ENCODE data around the gene FJX1. TPM values are rescaled to one million over a fixed set of nuclear protein-coding genes. Genes with fewer than 3 reads are reported as not detected.

The FJX1 gene
- 0.34 and 0.73 TPM in 2 replicates for total RNA-seq

GRCh38 chr11:35617687-35618496 lies at the start of gene FJX1:
FJX1 (plus strand) TSS chr11:35618460; CDS start chr11:35618637, 177 bp downstream.
- no peaks in the 10 kb centered on the region for H3K9me3 Mint-ChIP-seq
- DNase-seq (ENCODE audit: low spot score), result no peak
- H3K27ac Mint-ChIP-seq, result peak within 1 kb of the TSS; percentile 40
- intact Hi-C loops (cut with micrococcal nuclease), result loop anchor here (2.0 to 5.0 kb wide), 6 partner anchors 324 to 1129 kb away; partner anchors contain the start of gene LDLRAD3
- H3K27me3 Mint-ChIP-seq (ENCODE audit: insufficient read depth), result peaks cover 51% of the 10 kb centered on the region
- H3K36me3 Mint-ChIP-seq (ENCODE audit: low read depth), result no peaks in the 10 kb centered on the region
- peak within 1 kb of the TSS; percentile 77 for H3K4me3 Mint-ChIP-seq
- H3K4me1 Mint-ChIP-seq (ENCODE audit: low read depth), result peaks cover 7% of the 10 kb centered on the region

GRCh38 chr11:35571696-35572095 lies 46.6 kb upstream of the FJX1 start:
- Mint-ChIP-seq H3K27me3 (ENCODE audit: insufficient read depth) (peaks cover 7% of the 10 kb centered on the region), H3K4me3 (no peak overlapping the region), H3K27ac (no peak overlapping the region), H3K4me1 (ENCODE audit: low read depth) (no peaks in the 10 kb centered on the region), H3K9me3 (no peaks in the 10 kb centered on the region), H3K36me3 (ENCODE audit: low read depth) (no peaks in the 10 kb centered on the region)
- intact Hi-C loops (cut with micrococcal nuclease), result no loop called here
- no peak for DNase-seq (ENCODE audit: low spot score)

DNA sequence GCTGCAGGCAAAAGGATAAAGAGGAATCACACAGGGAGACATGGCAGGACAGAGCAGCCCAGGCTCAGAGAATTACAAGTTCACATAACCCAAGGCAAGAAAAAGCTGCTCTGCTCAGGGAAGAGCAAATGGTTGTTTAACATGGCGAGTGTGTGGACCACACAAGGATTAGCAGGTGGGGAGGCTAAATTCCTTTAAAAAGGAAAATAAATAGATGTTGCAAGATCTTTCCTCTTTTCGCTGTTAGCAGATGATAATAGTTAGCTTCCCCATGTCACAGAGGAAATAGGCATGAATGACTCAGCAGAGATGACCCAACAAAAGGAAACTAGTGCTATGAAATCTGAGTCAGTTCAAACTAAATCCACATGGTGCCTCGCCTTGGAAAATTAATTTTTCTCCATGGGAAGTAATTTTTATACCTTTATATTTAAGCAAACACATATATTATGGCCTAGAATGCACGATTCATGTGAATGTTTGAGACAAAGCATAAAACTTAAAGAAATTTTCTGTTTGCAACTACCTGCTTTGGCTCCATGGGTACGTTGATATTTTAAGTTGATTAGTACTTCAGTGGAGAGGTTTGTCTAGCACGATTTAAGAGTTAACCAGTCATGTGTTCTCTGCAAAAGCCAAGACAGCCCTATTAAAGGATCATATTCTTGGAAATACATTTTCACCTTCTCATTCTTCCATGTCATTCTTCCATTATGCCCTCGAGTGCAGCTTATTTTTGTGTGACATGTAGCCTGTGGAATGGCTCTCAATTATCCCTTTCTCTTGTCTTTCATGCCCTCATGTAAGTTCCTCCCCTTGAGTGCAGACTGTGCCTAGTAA lies 38.5 kb upstream of the FJX1 start:
- Mint-ChIP-seq H3K27me3 (ENCODE audit: insufficient read depth) (peaks cover 20% of the 10 kb centered on the region), H3K36me3 (ENCODE audit: low read depth) (no peaks in the 10 kb centered on the region), H3K4me3 (no peak overlapping the region), H3K4me1 (ENCODE audit: low read depth) (no peaks in the 10 kb centered on the region), H3K27ac (no peak overlapping the region), H3K9me3 (no peaks in the 10 kb centered on the region)
- intact Hi-C loops (cut with micrococcal nuclease), result no loop called here
- no peak for DNase-seq (ENCODE audit: low spot score)

DNA sequence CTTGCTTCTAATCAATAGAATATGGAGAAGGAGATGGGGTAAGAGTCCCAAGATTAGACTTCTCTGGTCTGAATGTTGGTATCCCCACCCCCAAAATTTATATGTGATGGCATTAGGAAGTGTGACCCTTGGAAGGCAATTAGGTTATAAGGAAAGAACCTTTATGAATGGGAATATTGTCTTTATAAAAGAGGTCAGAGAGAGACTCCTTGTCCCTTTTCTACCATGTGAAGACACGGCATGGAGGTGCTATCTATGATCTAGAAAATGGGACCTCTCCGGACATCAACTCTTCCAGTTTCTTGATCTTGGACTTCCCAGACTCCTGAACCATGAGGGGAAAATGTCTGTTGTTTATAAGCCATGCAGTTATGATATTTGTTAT lies 37.9 kb upstream of the FJX1 start:
- H3K27ac Mint-ChIP-seq, result no peak overlapping the region
- intact Hi-C loops (cut with micrococcal nuclease), result no loop called here
- DNase-seq (ENCODE audit: low spot score), result no peak
- no peak overlapping the region for H3K4me3 Mint-ChIP-seq
- no peaks in the 10 kb centered on the region for H3K9me3 Mint-ChIP-seq
- peaks cover 20% of the 10 kb centered on the region for H3K27me3 Mint-ChIP-seq (ENCODE audit: insufficient read depth)
- H3K4me1 Mint-ChIP-seq (ENCODE audit: low read depth), result no peaks in the 10 kb centered on the region
- H3K36me3 Mint-ChIP-seq (ENCODE audit: low read depth), result no peaks in the 10 kb centered on the region

- H3K36me3 Mint-ChIP-seq (ENCODE audit: low read depth), result no peaks in the 10 kb centered on the region
- DNase-seq (ENCODE audit: low spot score), result no peak
- no peaks in the 10 kb centered on the region for H3K4me1 Mint-ChIP-seq (ENCODE audit: low read depth)
- no peak overlapping the region for H3K27ac Mint-ChIP-seq
- peaks cover 18% of the 10 kb centered on the region for H3K27me3 Mint-ChIP-seq (ENCODE audit: insufficient read depth)
- no peak overlapping the region for H3K4me3 Mint-ChIP-seq
- intact Hi-C loops (cut with micrococcal nuclease), result no loop called here
- H3K9me3 Mint-ChIP-seq, result no peaks in the 10 kb centered on the region
Measured at GRCh38 chr11:35582033-35582432, 36.2 kb upstream of the FJX1 start.

DNA sequence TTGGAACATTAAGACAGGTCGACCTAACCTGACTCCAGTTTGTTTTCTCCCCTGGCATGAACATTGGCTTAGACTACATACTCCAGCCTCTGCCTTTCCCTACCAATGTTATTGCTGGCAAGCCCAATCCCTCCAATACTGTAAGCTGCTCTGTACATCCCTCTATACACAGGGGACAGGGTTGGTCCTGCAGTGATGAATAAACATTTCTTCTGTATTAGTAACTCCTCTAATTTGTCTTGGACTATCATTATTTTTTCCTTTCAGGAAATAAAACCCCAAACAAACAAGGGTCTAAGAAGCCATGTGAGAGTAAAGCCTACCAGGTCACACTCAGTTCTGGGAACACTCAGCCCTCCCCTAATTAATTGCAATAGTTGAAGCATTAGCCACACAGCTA lies 35.1 kb upstream of the FJX1 start:
- no peak overlapping the region for H3K4me3 Mint-ChIP-seq
- H3K36me3 Mint-ChIP-seq (ENCODE audit: low read depth), result no peaks in the 10 kb centered on the region
- no peak for DNase-seq (ENCODE audit: low spot score)
- no peaks in the 10 kb centered on the region for H3K4me1 Mint-ChIP-seq (ENCODE audit: low read depth)
- H3K27ac Mint-ChIP-seq, result no peak overlapping the region
- intact Hi-C loops (cut with micrococcal nuclease), result no loop called here
- no peaks in the 10 kb centered on the region for H3K9me3 Mint-ChIP-seq
- H3K27me3 Mint-ChIP-seq (ENCODE audit: insufficient read depth), result peaks cover 25% of the 10 kb centered on the region

GRCh38 chr11:35583843-35584242 lies 34.4 kb upstream of the FJX1 start:
- H3K4me1 Mint-ChIP-seq (ENCODE audit: low read depth), result no peaks in the 10 kb centered on the region
- no peaks in the 10 kb centered on the region for H3K9me3 Mint-ChIP-seq
- no peak overlapping the region for H3K4me3 Mint-ChIP-seq
- H3K36me3 Mint-ChIP-seq (ENCODE audit: low read depth), result no peaks in the 10 kb centered on the region
- intact Hi-C loops (cut with micrococcal nuclease), result no loop called here
- DNase-seq (ENCODE audit: low spot score), result no peak
- H3K27me3 Mint-ChIP-seq (ENCODE audit: insufficient read depth), result peaks cover 27% of the 10 kb centered on the region
- H3K27ac Mint-ChIP-seq, result no peak overlapping the region

GRCh38 chr11:35584321-35584720 lies 33.9 kb upstream of the FJX1 start:
- peaks cover 27% of the 10 kb centered on the region for H3K27me3 Mint-ChIP-seq (ENCODE audit: insufficient read depth)
- intact Hi-C loops (cut with micrococcal nuclease), result no loop called here

GRCh38 chr11:35585416-35585815 lies 32.8 kb upstream of the FJX1 start:
- Mint-ChIP-seq H3K4me1 (ENCODE audit: low read depth) (no peaks in the 10 kb centered on the region), H3K9me3 (no peaks in the 10 kb centered on the region), H3K27ac (no peak overlapping the region), H3K4me3 (no peak overlapping the region), H3K36me3 (ENCODE audit: low read depth) (no peaks in the 10 kb centered on the region), H3K27me3 (ENCODE audit: insufficient read depth) (peaks cover 27% of the 10 kb centered on the region)
- DNase-seq (ENCODE audit: low spot score), result no peak
- intact Hi-C loops (cut with micrococcal nuclease), result no loop called here

More at GRCh38 chr11:35584321-35584720, 33.9 kb upstream of the FJX1 start:
- no peak for DNase-seq (ENCODE audit: low spot score)
- H3K9me3 Mint-ChIP-seq, result no peaks in the 10 kb centered on the region
- no peaks in the 10 kb centered on the region for H3K4me1 Mint-ChIP-seq (ENCODE audit: low read depth)
- no peak overlapping the region for H3K4me3 Mint-ChIP-seq
- no peaks in the 10 kb centered on the region for H3K36me3 Mint-ChIP-seq (ENCODE audit: low read depth)
- H3K27ac Mint-ChIP-seq, result no peak overlapping the region

DNA sequence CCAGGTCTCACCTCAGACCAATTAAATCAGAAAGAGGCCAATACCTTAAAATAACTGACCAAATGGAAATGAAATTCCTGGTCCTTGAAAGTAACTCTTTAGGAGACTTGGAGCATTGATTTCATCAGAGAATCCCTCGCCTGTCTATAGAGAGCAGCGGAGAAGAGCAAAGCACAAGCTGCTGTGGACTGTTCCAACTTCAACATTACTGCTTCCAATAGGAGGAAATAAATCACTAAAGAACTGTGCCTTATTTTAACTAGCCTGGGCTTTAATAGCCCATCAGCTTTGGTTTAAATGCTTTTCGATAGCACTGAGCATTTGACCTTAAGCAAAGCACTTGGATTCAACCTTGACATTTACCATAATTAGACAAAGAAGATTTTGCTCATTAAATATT lies 32.0 kb upstream of the FJX1 start:
- Mint-ChIP-seq H3K9me3 (no peaks in the 10 kb centered on the region), H3K4me1 (ENCODE audit: low read depth) (no peaks in the 10 kb centered on the region), H3K4me3 (no peak overlapping the region), H3K27ac (no peak overlapping the region), H3K36me3 (ENCODE audit: low read depth) (no peaks in the 10 kb centered on the region), H3K27me3 (ENCODE audit: insufficient read depth) (peaks cover 30% of the 10 kb centered on the region)
- intact Hi-C loops (cut with micrococcal nuclease), result no loop called here
- no peak for DNase-seq (ENCODE audit: low spot score)

DNA sequence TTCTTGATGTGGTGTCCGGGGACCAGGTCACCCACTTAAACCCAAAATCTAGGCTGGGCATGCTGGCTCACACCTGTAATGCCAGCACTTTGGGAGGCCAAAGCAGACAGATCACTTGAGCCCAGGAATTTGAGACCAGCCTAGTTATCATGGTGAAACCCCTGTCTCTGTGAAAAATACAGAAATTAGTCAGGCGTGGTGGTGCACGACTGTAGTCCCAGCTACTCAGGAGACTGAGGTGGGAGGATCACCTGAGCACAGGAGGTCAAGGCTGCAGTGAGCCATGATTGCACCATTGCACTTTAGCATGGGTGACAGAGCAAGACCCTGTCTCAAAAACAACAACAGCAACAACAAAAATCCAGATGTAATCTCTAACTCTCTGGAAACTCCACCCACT lies 30.3 kb upstream of the FJX1 start:
- Mint-ChIP-seq H3K27me3 (ENCODE audit: insufficient read depth) (peaks cover 27% of the 10 kb centered on the region), H3K9me3 (no peaks in the 10 kb centered on the region), H3K27ac (no peak overlapping the region), H3K36me3 (ENCODE audit: low read depth) (no peaks in the 10 kb centered on the region), H3K4me3 (no peak overlapping the region), H3K4me1 (ENCODE audit: low read depth) (no peaks in the 10 kb centered on the region)
- intact Hi-C loops (cut with micrococcal nuclease), result no loop called here
- DNase-seq (ENCODE audit: low spot score), result no peak

- Mint-ChIP-seq H3K4me3 (no peak overlapping the region), H3K9me3 (no peaks in the 10 kb centered on the region), H3K27me3 (ENCODE audit: insufficient read depth) (peaks cover 22% of the 10 kb centered on the region), H3K4me1 (ENCODE audit: low read depth) (no peaks in the 10 kb centered on the region), H3K36me3 (ENCODE audit: low read depth) (no peaks in the 10 kb centered on the region), H3K27ac (no peak overlapping the region)
- no peak for DNase-seq (ENCODE audit: low spot score)
- intact Hi-C loops (cut with micrococcal nuclease), result no loop called here
Measured at GRCh38 chr11:35588627-35589026, 29.6 kb upstream of the FJX1 start.

- Mint-ChIP-seq H3K27me3 (ENCODE audit: insufficient read depth) (peaks cover 18% of the 10 kb centered on the region), H3K4me1 (ENCODE audit: low read depth) (no peaks in the 10 kb centered on the region)
- intact Hi-C loops (cut with micrococcal nuclease), result no loop called here
Measured at GRCh38 chr11:35589281-35589680, 29.0 kb upstream of the FJX1 start.

More at GRCh38 chr11:35589281-35589680, 29.0 kb upstream of the FJX1 start:
- Mint-ChIP-seq H3K27ac (no peak overlapping the region), H3K9me3 (no peaks in the 10 kb centered on the region), H3K4me3 (no peak overlapping the region), H3K36me3 (ENCODE audit: low read depth) (no peaks in the 10 kb centered on the region)
- no peak for DNase-seq (ENCODE audit: low spot score)
